ENCODE measurements around the gene SCAF4.

DNA sequence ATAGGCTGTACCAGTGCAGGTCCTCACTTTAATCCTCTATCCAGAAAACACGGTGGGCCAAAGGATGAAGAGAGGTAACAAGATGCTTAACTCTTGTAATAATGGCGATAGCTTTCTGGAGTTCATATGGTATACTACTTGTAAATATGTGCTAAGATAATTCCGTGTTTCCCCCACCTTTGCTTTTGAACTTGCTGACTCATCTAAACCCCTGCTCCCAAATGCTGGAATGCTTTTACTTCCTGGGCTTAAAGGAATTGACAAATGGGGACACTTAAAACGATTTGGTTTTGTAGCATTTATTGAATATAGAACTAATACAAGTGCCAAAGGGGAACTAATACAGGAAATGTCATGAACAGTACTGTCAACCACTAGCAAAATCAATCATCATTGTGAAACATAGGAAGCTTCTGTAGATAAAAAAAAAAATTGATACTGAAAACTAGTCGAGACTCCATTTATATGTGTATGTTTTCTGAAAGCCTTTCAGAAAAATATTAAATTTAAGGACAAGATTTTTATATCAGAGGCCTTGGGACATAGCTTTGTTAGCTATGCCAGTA lies 65.4 kb downstream of the SCAF4 start:
- TF ChIP-seq, protein P1, sequence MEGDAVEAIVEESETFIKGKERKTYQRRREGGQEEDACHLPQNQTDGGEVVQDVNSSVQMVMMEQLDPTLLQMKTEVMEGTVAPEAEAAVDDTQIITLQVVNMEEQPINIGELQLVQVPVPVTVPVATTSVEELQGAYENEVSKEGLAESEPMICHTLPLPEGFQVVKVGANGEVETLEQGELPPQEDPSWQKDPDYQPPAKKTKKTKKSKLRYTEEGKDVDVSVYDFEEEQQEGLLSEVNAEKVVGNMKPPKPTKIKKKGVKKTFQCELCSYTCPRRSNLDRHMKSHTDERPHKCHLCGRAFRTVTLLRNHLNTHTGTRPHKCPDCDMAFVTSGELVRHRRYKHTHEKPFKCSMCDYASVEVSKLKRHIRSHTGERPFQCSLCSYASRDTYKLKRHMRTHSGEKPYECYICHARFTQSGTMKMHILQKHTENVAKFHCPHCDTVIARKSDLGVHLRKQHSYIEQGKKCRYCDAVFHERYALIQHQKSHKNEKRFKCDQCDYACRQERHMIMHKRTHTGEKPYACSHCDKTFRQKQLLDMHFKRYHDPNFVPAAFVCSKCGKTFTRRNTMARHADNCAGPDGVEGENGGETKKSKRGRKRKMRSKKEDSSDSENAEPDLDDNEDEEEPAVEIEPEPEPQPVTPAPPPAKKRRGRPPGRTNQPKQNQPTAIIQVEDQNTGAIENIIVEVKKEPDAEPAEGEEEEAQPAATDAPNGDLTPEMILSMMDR (IDR thresholded peaks at IDR 0.05): no peak
- no peak for TF ChIP-seq POLR2A (IDR thresholded peaks at IDR 0.05)

Measured in adrenal gland (tissue), 5 donors.